Hematopoietic multipotent progenitor cell treated with erythropoietin and hydrocortisone succinate and interleukin-3 and kit ligand, for 17 days (in vitro differentiated cells): ENCODE data around the gene CRIP1.

Experiments
- DNase-seq: peaks from one replicate; pipeline ENCODE4 v3.0.0-alpha.2; 2015; ENCODE audit warnings: low spot score

CRIP1 gene

GRCh38 chr14:105492971-105493871 is 6.5 kb downstream of the CRIP1 start:
- DNase-seq, result no peak

- no peak for DNase-seq
Measured at GRCh38 chr14:105493921-105494605, 7.4 kb downstream of the CRIP1 start.

- no peak for DNase-seq
Measured at GRCh38 chr14:105494606-105494929, 7.9 kb downstream of the CRIP1 start.

- no peak for DNase-seq
Measured at GRCh38 chr14:105495101-105495989, 8.7 kb downstream of the CRIP1 start.

GRCh38 chr14:105495990-105496830 is 9.5 kb downstream of the CRIP1 start:
- DNase-seq, result no peak

GRCh38 chr14:105496831-105497591 is 10.3 kb downstream of the CRIP1 start:
- no peak for DNase-seq

- no peak for DNase-seq
Measured at GRCh38 chr14:105497671-105498429, 11.2 kb downstream of the CRIP1 start.

GRCh38 chr14:105498430-105499255 is 12.0 kb downstream of the CRIP1 start:
- DNase-seq, result no peak

GRCh38 chr14:105499256-105500035 is 12.8 kb downstream of the CRIP1 start:
- no peak for DNase-seq

- no peak for DNase-seq
Measured at GRCh38 chr14:105500036-105500725, 13.5 kb downstream of the CRIP1 start.

GRCh38 chr14:105500726-105501101 is 14.0 kb downstream of the CRIP1 start:
- DNase-seq, result no peak

GRCh38 chr14:105501504-105502291 is 15.0 kb downstream of the CRIP1 start:
- DNase-seq, result no peak

GRCh38 chr14:105502446-105503295 is 16.0 kb downstream of the CRIP1 start:
- DNase-seq, result no peak

GRCh38 chr14:105503296-105503640 is 16.6 kb downstream of the CRIP1 start:
- no peak for DNase-seq

- DNase-seq, result no peak
Measured at GRCh38 chr14:105503935-105504692, 17.4 kb downstream of the CRIP1 start.
